Liver (tissue), 9 donors: ENCODE data around the gene SPATA31D4. TPM values are rescaled to one million over a fixed set of nuclear protein-coding genes. Genes with fewer than 3 reads are reported as not detected.
"Not testable (repeated sequence)": the region's sequence is repeated elsewhere in the genome, so short reads cannot be mapped to it uniquely, and the experiment has no call there.

ENCODE experiments used
- DNase-seq: peaks from one replicate; pipeline ENCODE4 v3.0.0-alpha.2; 2017; ENCODE audit warnings: low spot score
- H3K27ac ChIP-seq, 2 donors: one replicate each; pipeline ENCODE4 v1.7.0; 2013; ENCODE audit warnings: inconsistent platforms in 2 of 2, low read length in 2 of 2, control low read depth in 1 of 2, low read depth in 1 of 2, mild to moderate bottlenecking in 1 of 2
- H3K27me3 ChIP-seq, 4 donors: one replicate each; pipeline versions ENCODE4 v1.6.1 to v1.7.0; 2013; ENCODE audit warnings: low read length in 3 of 4, inconsistent platforms in 1 of 4, mild to moderate bottlenecking in 1 of 4, moderate library complexity in 1 of 4; ENCODE audit not compliant: control insufficient read depth in 4 of 4, insufficient read depth in 4 of 4
- H3K36me3 ChIP-seq, 4 donors: one replicate each; pipeline versions ENCODE4 v1.6.1 to v1.7.0; 2013; ENCODE audit warnings: low read length in 3 of 4, mild to moderate bottlenecking in 3 of 4, low read depth in 1 of 4, moderate library complexity in 1 of 4; ENCODE audit not compliant: control insufficient read depth in 4 of 4, insufficient read depth in 3 of 4
- H3K4me1 ChIP-seq, 4 donors: one replicate each; pipeline versions ENCODE4 v1.6.1 to v1.7.0; 2013; ENCODE audit warnings: low read length in 3 of 4, mild to moderate bottlenecking in 3 of 4, moderate library complexity in 1 of 4; ENCODE audit not compliant: control insufficient read depth in 4 of 4, insufficient read depth in 4 of 4
- H3K4me3 ChIP-seq, 3 donors: one replicate each; pipeline versions ENCODE4 v1.6.1 to v1.7.0; 2013; ENCODE audit warnings: low read length in 3 of 3, control low read depth in 1 of 3, low read depth in 1 of 3, mild to moderate bottlenecking in 1 of 3
- H3K9ac ChIP-seq, 2 donors: one replicate each; pipeline ENCODE4 v1.7.0; 2013; ENCODE audit warnings: low read length in 2 of 2, mild to moderate bottlenecking in 2 of 2, moderate library complexity in 2 of 2, control low read depth in 1 of 2, low read depth in 1 of 2
- H3K9me3 ChIP-seq, 4 donors: one replicate each; pipeline versions ENCODE4 v1.6.1 to v1.7.0; 2013; ENCODE audit warnings: low read length in 3 of 4; ENCODE audit not compliant: control insufficient read depth in 4 of 4
- EGR1 ChIP-seq, 2 donors: IDR thresholded peaks; 2 replicates each; pipeline ENCODE4 v1.6.1; 2016 to 2018; ENCODE audit warnings: antibody characterized with exemption in 2 of 2, low read depth in 2 of 2
- FOXA1 ChIP-seq: IDR thresholded peaks from 2 replicates; pipeline ENCODE4 v1.6.1; 2016; ENCODE audit warnings: antibody characterized with exemption
- FOXA2 ChIP-seq: IDR thresholded peaks from 2 replicates; pipeline ENCODE4 v1.6.1; 2016; ENCODE audit warnings: antibody characterized with exemption
- GABPA ChIP-seq, 2 donors: IDR thresholded peaks in 1 of 2; conservative IDR thresholded peaks in 1 of 2; 2 replicates each; pipeline ENCODE4 v1.6.1; 2016; ENCODE audit warnings: antibody characterized with exemption in 2 of 2, mild to moderate bottlenecking in 1 of 2, moderate library complexity in 1 of 2
- HNF4A ChIP-seq, 2 donors: conservative IDR thresholded peaks; 2 replicates each; pipeline ENCODE4 v1.6.1; 2016; ENCODE audit warnings: antibody characterized with exemption in 2 of 2, mild to moderate bottlenecking in 2 of 2
- HNF4G ChIP-seq: IDR thresholded peaks from 2 replicates; pipeline ENCODE4 v1.6.1; 2016; ENCODE audit warnings: antibody characterized with exemption
- JUND ChIP-seq, 2 donors: IDR thresholded peaks; 2 replicates each; pipeline ENCODE4 v1.6.1; 2016; ENCODE audit warnings: antibody characterized with exemption in 2 of 2
- NR2F2 ChIP-seq: IDR thresholded peaks from 2 replicates; pipeline ENCODE4 v1.6.1; 2016; ENCODE audit warnings: antibody characterized with exemption
- RAD21 ChIP-seq, 2 donors: IDR thresholded peaks; 2 replicates each; pipeline ENCODE4 v1.6.1; 2016; ENCODE audit warnings: antibody characterized with exemption in 2 of 2, mild to moderate bottlenecking in 2 of 2
- RXRA ChIP-seq, 2 donors: IDR thresholded peaks; 2 replicates each; pipeline ENCODE4 v1.6.1; 2017 to 2018; ENCODE audit warnings: antibody characterized with exemption in 2 of 2, mild to moderate bottlenecking in 1 of 2
- SP1 ChIP-seq: IDR thresholded peaks from 2 replicates; pipeline ENCODE4 v1.6.1; 2018; ENCODE audit warnings: antibody characterized with exemption, mild to moderate bottlenecking
- TAF1 ChIP-seq: conservative IDR thresholded peaks from 2 replicates; pipeline ENCODE4 v1.6.1; 2016; ENCODE audit warnings: antibody characterized with exemption, mild to moderate bottlenecking
- YY1 ChIP-seq: IDR thresholded peaks from 2 replicates; pipeline ENCODE4 v1.6.1; 2016; ENCODE audit warnings: antibody characterized with exemption, mild to moderate bottlenecking
- WGBS: extraction: QIAGEN DNeasy Blood & Tissue Kit; methylation state at CpG from one replicate; pipeline ENCODE4 v1.1.7; 2013; 5-methylcytosine and 5-hydroxymethylcytosine counted together
- polyA plus RNA-seq, 2 donors: library from polyadenylated mRNA; stranded (reverse) in 1 of 2; unstranded in 1 of 2; fragments of 200-250 nt in 1 of 2; fragments of >200 nt in 1 of 2; fragmentation: Nextera tagmentation in 1 of 2; extraction: Ambion mirVana in 1 of 2; gene quantifications; one replicate each; pipeline versions ENCODE4 v1.2.1 to v1.2.3, GENCODE V29; 2013 to 2015
- total RNA-seq, 2 donors: library from RNA; depleted of rRNA; stranded (reverse); fragments of >200 nt; gene quantifications; one replicate each; pipeline ENCODE4 v1.2.3, GENCODE V29; 2014
- TF ChIP-seq, protein P1 (sequence below): IDR thresholded peaks from 2 replicates; pipeline ENCODE4 v1.6.1; 2016; ENCODE audit warnings: antibody characterized with exemption
- TF ChIP-seq, protein P2 (sequence below): fragments of 150-350 bp; IDR thresholded peaks from 2 replicates; pipeline ENCODE4 v1.5.1; 2017; ENCODE audit warnings: improper control_type of control experiment, low read depth, low read length; ENCODE audit not compliant: missing input control
- TF ChIP-seq, protein P3 (sequence below): IDR thresholded peaks from 2 replicates; pipeline ENCODE4 v1.6.1; 2016; ENCODE audit warnings: antibody characterized with exemption
- TF ChIP-seq, protein P4 (sequence below): IDR thresholded peaks from 2 replicates; pipeline ENCODE4 v1.6.1; 2016; ENCODE audit warnings: antibody characterized with exemption, mild to moderate bottlenecking
- donor health status: healthy.
- donor health status: healthy.
- donor health status: healthy.
- donor health status: healthy.
- donor health status: healthy.

The SPATA31D4 gene
- total RNA-seq, result not detected
- polyA plus RNA-seq, result not detected

DNA sequence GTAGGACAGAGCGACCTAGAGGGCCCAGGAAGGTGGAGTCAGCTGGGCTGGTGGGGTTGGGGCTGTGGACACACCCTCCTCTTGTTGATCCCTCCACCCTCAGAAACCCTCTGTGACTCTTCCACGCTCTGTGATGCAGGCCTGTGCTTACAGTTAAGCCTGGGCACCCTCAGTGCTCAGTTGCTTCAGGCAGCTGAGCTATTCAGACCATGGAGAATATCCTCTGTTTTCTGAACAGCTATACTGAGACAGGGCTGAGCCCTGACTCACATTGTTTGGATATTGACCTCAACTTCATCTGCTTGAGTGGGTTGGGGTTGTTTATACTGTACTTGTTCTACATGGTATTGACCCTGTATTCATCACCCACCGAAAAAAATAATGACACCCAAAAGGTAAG, at the start of gene SPATA31D4:
Gene SPATA31D4 (plus strand): TSS at position 124 of the 400 bp plus-strand sequence. CDS start 86 bp downstream, at position 210.
- H3K4me1 ChIP-seq, H3K27ac ChIP-seq, H3K36me3 ChIP-seq, DNase-seq, H3K9ac ChIP-seq, H3K4me3 ChIP-seq, H3K27me3 ChIP-seq, H3K9me3 ChIP-seq: not testable (repeated sequence)
- no CpG with 5 or more reads among the region's 3 CpGs for WGBS

DNA sequence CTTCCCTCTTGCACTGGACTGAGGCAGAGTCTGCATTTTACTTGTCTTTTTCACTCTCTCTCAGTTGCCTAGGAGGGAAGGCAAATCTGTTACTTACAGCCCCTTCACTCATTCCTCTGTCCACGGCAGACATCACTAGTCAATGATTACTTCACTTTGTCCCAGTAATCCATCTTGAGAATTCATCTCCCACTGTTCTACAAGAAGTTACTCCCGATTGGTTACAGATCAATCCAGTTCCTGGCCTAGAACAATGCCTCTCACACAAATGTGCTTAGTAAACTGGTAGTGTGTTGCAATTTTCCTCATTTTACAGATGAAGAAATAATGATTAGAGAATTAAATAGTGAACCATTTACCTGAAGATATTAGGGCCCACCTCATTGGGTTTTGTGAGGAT, 49.7 kb upstream of the SPATA31D4 start:
- H3K27me3 ChIP-seq, result no peaks in the 10 kb centered on the region
- 76% methylated on average over 2 of the region's 2 CpGs for WGBS

DNA sequence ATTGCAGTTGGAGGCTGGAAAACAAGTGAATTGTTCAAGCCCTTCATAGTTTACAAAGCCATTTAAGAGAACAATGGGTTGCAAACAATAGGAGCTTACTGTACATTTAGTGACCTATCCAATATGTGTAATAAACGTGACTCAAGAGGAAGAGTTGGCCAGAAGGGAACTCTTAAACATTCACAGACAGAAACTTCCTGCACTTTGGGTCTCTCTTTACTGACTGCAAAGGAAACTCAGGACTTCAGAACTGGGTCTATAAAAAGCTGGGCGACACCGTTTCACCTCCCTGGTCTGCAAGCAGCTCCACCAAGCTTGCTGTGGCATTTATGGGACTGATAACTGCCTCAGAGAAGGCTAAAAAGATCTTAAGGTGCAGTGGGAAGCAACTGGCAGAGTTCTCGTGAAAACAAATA, 48.7 kb upstream of the SPATA31D4 start:
- WGBS, result 53% methylated on average over 4 of the region's 4 CpGs
- DNase-seq, result no peak
- no peak for TF ChIP-seq FOXA1
- no peaks in the 10 kb centered on the region for H3K27me3 ChIP-seq
- no peak overlapping the region for H3K4me3 ChIP-seq
- H3K9ac ChIP-seq, result no peak overlapping the region
- no peaks in the 10 kb centered on the region for H3K36me3 ChIP-seq
- H3K4me1 ChIP-seq, result no peaks in the 10 kb centered on the region
- no peak overlapping the region for H3K27ac ChIP-seq
- no peaks in the 10 kb centered on the region for H3K9me3 ChIP-seq

More for the DNA sequence above, 49.7 kb upstream of the SPATA31D4 start:
- no peak for TF ChIP-seq FOXA2
- TF ChIP-seq HNF4A (conservative IDR thresholded peaks at IDR 0.05), result no peak
- no peak for TF ChIP-seq RXRA (IDR thresholded peaks at IDR 0.05)
- TF ChIP-seq, protein P1, sequence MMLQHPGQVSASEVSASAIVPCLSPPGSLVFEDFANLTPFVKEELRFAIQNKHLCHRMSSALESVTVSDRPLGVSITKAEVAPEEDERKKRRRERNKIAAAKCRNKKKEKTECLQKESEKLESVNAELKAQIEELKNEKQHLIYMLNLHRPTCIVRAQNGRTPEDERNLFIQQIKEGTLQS, result no peak
- no peak for TF ChIP-seq HNF4G
- TF ChIP-seq YY1, result no peak
- TF ChIP-seq, protein P2, sequence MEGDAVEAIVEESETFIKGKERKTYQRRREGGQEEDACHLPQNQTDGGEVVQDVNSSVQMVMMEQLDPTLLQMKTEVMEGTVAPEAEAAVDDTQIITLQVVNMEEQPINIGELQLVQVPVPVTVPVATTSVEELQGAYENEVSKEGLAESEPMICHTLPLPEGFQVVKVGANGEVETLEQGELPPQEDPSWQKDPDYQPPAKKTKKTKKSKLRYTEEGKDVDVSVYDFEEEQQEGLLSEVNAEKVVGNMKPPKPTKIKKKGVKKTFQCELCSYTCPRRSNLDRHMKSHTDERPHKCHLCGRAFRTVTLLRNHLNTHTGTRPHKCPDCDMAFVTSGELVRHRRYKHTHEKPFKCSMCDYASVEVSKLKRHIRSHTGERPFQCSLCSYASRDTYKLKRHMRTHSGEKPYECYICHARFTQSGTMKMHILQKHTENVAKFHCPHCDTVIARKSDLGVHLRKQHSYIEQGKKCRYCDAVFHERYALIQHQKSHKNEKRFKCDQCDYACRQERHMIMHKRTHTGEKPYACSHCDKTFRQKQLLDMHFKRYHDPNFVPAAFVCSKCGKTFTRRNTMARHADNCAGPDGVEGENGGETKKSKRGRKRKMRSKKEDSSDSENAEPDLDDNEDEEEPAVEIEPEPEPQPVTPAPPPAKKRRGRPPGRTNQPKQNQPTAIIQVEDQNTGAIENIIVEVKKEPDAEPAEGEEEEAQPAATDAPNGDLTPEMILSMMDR, result no peak
- TF ChIP-seq TAF1, result no peak
- TF ChIP-seq EGR1 (IDR thresholded peaks at IDR 0.05; ENCODE audit: low read depth in 2 of 2), result no peak
- TF ChIP-seq NR2F2, result no peak
- TF ChIP-seq RAD21 (IDR thresholded peaks at IDR 0.05), result no peak
- H3K36me3 ChIP-seq, result no peaks in the 10 kb centered on the region
- H3K9me3 ChIP-seq, result no peaks in the 10 kb centered on the region
- no peak overlapping the region for H3K9ac ChIP-seq
- H3K4me3 ChIP-seq, result no peak overlapping the region
- no peak for DNase-seq
- H3K4me1 ChIP-seq, result no peaks in the 10 kb centered on the region
- no peak overlapping the region for H3K27ac ChIP-seq

DNA sequence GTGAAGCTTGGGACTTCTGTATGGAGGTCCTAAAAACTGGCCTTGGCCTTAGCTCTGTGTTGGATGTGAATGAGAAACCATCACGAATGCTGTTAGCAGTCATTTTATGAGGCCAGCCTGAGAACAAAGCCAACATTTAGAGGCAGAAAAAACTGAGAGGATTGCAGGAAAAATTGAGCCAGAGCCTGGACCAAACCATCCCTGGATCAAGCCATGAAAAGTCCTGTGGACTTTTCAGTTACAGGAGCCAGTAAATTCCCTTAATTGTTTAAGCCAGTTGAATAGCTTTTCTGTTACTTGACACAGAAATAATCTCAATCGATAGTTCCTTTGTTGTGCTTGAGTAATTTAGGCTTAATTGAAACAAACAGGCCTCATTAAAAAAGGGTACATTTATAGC, 42.6 kb upstream of the SPATA31D4 start:
- 74% methylated on average over 2 of the region's 2 CpGs for WGBS
- H3K4me3 ChIP-seq, result no peak overlapping the region
- no peaks in the 10 kb centered on the region for H3K9me3 ChIP-seq
- H3K27ac ChIP-seq, result no peak overlapping the region
- H3K27me3 ChIP-seq, result no peaks in the 10 kb centered on the region
- H3K9ac ChIP-seq, result no peak overlapping the region
- no peak for DNase-seq
- no peaks in the 10 kb centered on the region for H3K36me3 ChIP-seq
- H3K4me1 ChIP-seq, result no peaks in the 10 kb centered on the region
- TF ChIP-seq JUND (IDR thresholded peaks at IDR 0.05), result no peak
- no peak for TF ChIP-seq EGR1 (IDR thresholded peaks at IDR 0.05; ENCODE audit: low read depth in 2 of 2)
- no peak for TF ChIP-seq GABPA (IDR thresholded peaks at IDR 0.05 in 1 of 2, conservative IDR thresholded peaks at IDR 0.05 in 1 of 2)
- TF ChIP-seq, protein P3, sequence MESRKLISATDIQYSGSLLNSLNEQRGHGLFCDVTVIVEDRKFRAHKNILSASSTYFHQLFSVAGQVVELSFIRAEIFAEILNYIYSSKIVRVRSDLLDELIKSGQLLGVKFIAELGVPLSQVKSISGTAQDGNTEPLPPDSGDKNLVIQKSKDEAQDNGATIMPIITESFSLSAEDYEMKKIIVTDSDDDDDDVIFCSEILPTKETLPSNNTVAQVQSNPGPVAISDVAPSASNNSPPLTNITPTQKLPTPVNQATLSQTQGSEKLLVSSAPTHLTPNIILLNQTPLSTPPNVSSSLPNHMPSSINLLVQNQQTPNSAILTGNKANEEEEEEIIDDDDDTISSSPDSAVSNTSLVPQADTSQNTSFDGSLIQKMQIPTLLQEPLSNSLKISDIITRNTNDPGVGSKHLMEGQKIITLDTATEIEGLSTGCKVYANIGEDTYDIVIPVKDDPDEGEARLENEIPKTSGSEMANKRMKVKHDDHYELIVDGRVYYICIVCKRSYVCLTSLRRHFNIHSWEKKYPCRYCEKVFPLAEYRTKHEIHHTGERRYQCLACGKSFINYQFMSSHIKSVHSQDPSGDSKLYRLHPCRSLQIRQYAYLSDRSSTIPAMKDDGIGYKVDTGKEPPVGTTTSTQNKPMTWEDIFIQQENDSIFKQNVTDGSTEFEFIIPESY, result no peak
- TF ChIP-seq NR2F2, result no peak
- TF ChIP-seq, protein P1, result no peak
- TF ChIP-seq FOXA1, result no peak
- no peak for TF ChIP-seq SP1
- TF ChIP-seq RAD21 (IDR thresholded peaks at IDR 0.05), result no peak
- TF ChIP-seq, protein P4, sequence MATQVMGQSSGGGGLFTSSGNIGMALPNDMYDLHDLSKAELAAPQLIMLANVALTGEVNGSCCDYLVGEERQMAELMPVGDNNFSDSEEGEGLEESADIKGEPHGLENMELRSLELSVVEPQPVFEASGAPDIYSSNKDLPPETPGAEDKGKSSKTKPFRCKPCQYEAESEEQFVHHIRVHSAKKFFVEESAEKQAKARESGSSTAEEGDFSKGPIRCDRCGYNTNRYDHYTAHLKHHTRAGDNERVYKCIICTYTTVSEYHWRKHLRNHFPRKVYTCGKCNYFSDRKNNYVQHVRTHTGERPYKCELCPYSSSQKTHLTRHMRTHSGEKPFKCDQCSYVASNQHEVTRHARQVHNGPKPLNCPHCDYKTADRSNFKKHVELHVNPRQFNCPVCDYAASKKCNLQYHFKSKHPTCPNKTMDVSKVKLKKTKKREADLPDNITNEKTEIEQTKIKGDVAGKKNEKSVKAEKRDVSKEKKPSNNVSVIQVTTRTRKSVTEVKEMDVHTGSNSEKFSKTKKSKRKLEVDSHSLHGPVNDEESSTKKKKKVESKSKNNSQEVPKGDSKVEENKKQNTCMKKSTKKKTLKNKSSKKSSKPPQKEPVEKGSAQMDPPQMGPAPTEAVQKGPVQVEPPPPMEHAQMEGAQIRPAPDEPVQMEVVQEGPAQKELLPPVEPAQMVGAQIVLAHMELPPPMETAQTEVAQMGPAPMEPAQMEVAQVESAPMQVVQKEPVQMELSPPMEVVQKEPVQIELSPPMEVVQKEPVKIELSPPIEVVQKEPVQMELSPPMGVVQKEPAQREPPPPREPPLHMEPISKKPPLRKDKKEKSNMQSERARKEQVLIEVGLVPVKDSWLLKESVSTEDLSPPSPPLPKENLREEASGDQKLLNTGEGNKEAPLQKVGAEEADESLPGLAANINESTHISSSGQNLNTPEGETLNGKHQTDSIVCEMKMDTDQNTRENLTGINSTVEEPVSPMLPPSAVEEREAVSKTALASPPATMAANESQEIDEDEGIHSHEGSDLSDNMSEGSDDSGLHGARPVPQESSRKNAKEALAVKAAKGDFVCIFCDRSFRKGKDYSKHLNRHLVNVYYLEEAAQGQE, result no peak
- TF ChIP-seq TAF1, result no peak
- no peak for TF ChIP-seq FOXA2
- no peak for TF ChIP-seq HNF4A (conservative IDR thresholded peaks at IDR 0.05)
